GM18867 (cell line): ENCODE results near the gene TBC1D5.
A peak's percentile ranks its signal among the peaks of the same experiment; 100 is the strongest.
"Not testable (repeated sequence)": the region's sequence is repeated elsewhere in the genome, so short reads cannot be mapped to it uniquely, and the experiment has no call there.

Experiments
- ATAC-seq: cut with Tn5 transposase; IDR thresholded peaks from one replicate; pipeline ENCODE4 v1.9.1; 2021; ENCODE audit warnings: mild to moderate bottlenecking, moderate library complexity; ENCODE audit not compliant: unreplicated experiment

Gene TBC1D5

DNA sequence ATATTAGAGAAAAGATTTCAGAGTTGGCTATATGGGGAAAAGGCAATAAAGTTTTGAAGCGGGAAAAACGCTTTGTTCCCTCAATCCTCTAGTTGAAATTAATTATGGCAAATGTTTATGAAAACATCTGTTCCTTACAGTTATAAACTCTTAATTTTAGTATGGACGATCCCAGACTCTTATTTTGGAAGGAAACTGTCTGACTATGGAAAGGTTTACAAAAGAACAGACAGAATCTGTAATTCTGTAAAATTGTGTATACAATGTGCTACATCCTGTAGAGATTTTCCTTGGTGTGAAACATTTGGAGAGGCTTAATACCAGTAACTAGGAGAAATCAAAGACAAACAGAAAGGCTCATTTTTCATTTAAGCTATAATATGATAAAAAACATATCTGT, 311.8 kb downstream of the TBC1D5 start:
- ATAC-seq = no peak

DNA sequence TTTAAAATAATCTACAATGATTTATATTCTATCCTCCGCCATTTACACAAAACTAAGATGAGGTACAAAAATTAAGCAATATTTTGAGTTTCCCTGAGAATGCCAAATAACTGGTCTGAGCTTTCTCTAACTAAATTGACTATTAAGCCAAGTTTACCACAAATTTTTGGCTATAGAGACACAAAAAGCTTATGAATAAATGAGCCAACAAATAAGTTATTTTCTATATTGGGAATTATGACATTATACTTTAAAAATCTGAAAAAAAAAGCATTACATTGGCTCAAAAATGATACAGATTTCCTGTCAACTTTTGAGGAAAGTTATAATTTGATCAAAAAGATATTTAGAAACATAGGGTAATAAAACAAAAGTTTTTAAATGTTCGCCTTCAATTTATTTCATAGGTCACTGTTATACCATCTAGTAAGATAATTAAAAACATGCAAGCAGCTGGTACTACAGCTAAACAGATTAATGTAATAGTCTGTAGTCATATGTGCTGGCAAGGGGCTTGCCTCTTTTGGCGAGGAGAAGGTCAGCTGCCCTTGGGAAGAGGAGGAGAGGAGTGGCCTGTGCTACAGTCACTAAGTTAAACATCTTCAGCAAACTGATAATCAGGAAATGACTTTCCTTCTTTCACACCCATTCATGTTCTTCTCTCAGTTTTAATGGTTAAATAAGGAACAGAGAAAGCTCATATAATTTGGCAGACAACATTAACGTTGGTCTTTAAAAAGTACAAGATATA, 318.5 kb downstream of the TBC1D5 start:
- ATAC-seq = peak; percentile 75

DNA sequence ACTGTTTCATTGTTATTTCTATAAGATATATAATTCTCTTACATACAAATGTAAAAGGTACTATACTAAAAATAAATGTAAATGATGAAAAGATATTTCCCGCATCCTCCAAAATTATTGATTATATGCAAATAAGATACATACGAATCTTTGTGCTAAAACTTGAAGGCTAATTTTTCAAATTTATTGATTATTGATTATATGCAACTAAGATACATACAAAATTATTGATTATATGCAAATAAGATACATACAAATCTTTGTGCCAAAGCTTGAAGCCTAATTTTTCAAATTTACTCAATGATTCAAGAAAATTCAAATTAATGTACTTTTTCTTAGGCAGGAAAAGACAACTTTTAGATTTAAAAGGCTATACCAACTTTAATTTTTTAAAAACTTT, 319.8 kb downstream of the TBC1D5 start:
- ATAC-seq = no peak

DNA sequence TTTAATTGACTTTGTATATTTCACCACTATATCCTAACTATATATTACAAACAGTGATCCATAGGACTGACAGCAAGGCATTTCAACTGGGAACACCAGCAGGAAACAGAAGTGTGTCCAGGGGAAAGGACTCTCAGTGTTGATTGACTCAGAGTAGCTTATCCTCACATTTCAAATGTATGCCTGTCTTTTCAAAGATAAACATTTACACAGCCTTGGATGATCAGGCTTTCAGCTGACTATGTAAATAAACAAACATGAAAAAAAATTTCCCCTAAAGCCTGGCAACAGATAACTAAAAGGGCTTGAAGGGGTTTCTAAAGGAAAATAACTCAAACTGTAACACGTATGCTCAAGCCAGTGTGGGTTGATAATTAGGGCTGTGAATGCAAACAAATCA, 321.8 kb downstream of the TBC1D5 start:
- no peak for ATAC-seq

DNA sequence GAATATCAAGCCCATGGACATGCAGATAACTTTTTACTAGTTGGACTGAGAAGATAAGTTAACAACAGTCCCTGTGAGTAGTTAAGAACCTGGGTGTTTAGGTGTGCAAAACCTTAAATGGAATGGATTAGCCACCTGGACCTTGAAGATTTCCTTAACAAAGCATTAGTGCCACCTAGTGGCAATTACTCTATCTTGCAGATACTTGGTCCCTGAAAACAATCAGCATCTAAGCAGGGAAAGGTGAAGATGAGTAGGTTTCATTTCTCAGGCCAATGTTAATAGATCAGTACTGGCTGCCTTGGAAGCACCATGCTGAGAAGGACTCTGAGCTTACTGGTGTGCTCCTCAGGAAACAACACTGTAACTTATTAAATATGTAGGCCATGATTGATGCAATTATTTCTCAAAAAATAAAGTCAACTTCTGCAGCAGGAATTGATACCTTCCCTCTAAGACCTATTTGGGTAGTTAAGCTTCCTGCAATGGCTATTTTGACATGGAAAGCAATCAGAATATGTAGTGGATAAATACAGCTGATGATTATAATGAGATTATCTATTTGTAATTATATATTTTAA, 329.4 kb downstream of the TBC1D5 start:
- peak; percentile 93 for ATAC-seq

DNA sequence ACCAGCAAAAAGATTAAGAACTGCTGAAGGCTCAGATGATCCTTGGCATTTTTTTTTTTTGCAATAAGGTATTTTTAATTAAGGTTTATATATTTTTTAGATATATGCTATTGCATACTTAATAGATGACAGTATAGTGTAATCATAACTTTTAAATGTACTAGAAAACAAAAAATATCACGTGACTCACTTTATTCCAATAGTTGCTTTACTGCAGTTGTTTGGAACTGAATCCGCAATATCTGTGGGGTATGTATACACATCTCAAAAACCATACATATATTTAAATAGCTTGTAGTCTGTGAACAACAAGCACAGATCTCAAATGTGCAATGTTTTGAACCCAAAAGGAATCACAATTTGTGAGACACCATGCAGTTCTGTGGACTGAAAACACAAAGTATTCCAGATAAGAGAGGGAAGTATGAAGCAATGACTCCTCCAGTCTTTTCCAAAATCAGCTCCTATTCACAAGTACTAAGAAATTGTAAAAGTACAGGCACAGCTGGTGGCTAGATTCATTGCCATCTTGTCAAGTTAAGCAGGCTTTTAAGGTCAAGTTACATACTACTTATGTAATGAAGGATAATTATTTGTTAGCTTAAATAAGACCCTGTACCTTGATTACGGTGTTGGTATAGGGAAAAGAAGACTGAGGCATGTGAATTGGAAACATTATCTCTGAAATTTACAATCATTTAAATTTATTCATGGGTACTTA, 331.1 kb downstream of the TBC1D5 start:
- no peak for ATAC-seq

DNA sequence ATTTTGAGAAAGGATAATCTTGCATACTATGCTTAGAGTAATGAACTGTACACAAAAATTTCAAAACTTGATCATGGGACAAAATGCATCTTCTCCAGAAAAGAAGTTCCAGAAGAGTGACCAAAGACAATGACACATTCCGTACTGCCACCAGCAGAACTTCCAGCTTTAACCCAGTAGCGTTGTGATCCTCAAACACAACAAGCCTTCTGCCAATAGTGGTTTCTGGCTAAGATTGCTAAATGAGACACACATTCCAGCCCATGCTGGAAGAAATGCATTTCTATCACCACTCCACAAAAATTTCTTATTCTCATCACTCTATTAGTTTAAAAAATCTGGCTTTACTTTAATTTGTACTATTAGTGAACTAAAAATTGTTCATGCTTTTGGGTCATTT, 334.9 kb downstream of the TBC1D5 start:
- ATAC-seq = no peak

DNA sequence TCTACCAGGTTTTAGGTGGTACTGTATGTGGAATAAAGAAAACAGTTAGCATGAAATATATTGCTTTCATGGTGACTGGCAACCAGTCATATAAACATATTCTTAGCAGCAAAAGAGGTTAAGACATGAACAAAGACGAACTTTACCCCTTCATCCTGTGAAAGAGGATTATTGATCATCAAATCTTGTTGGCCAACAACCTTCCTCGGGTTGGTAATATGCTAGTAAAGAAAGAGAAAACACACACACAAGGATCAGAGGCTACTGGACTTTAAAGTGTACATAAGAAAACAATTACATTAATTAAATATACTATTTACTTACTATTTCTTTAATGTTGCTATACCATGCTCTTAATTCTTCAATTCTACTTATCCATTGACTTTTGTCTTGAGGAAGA, 337.9 kb downstream of the TBC1D5 start:
- ATAC-seq = no peak

DNA sequence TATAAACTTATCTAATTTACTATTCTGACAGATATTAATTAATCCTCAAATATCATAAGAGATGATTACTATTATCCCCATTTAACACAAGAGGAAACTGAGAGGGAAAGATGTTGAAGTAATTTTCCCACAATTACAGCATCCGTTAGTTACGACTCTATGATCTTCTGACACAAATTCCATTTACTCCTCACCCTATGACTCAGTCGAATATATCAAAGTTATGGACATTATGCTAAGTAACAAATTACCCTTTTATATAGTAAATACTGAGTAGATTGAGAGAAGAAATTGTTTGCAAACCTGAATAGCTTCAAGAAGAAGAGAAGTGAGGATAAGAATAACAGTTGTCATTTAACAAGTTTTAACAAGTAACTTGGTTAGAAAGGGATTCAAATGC, 340.0 kb downstream of the TBC1D5 start:
- no peak for ATAC-seq

DNA sequence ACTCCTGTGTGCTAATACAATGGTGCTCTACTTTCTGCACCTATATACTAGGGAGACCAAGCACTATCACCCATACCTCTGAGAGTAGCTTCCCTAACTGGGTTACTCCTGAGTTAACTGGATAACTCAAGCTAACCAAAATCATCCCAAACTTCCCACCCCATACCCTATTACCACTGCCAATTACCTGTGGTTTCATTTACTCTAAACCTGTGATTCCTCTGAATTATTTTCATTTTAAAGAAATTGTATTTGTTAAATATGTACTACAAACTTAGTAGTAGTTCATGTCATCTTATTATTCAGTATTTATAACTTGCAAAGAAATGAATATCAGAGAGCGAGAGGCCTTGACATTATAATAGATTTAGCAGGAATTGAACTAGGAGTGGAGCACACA, 340.5 kb downstream of the TBC1D5 start:
- ATAC-seq = no peak

DNA sequence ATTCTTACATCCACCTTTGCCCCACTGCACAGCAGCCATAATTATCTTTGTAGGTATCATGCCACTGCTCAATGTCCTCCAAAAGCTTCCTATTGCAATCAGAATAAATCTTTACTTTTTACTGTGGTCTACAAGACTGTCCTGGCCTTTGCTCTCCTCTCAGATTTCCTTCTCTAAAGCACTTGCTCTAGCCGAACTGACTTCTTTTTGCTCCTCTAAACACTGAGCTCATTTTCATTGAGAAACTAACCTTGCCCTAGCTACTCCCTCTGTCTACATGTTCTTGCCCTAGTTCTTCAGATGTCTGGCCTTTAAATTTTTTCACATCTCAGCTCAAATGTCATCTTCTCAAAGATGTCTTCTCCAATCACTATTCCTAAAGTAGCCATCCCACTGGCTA, 342.8 kb downstream of the TBC1D5 start:
- ATAC-seq = peak; percentile 35

DNA sequence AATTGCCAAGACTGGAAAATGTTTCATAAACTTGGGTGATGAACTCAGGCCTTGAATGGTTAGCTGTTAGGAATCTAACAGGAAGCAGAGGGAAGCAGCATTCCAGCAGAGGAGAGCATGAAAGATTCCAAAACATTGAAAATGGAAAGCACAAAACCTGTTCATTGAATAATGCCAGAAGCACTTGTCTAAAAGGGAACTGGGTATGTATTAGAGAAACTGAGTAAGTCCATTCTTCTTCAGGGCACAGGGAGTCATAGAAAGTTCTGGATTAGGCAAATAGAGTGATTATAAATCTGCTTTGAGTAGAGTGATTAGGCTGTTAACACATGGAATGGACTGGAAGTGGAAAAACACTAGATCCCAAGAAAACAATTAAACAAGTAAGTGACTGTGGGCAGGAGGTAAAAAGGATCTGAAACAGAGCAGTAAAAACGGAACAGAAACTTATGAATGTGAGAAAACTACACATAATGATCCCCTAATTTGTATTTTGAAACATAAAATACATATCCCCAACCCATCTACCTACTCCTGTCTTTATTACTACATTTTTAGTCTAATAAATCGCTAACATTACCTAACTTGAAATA, 343.4 kb downstream of the TBC1D5 start:
- peak; percentile 98 for ATAC-seq

DNA sequence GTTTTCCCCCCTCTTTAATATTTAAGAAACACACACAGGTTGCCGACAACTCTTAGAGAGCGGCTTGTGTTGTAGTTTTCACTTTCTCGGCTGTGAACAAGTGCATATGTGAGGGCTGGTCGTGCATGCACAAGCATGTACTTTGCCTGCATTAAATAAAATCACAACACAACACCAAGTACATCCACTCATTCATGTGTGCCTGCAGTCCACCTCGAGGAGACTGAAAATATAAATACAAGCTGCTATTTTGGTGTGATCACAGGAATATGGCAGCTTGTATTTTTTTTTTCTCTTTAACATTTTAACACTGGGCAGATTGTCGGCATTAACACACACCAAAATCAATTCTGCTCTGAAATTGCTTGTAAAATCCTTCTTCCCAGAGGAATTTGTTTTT, 346.4 kb downstream of the TBC1D5 start:
- ATAC-seq = no peak

DNA sequence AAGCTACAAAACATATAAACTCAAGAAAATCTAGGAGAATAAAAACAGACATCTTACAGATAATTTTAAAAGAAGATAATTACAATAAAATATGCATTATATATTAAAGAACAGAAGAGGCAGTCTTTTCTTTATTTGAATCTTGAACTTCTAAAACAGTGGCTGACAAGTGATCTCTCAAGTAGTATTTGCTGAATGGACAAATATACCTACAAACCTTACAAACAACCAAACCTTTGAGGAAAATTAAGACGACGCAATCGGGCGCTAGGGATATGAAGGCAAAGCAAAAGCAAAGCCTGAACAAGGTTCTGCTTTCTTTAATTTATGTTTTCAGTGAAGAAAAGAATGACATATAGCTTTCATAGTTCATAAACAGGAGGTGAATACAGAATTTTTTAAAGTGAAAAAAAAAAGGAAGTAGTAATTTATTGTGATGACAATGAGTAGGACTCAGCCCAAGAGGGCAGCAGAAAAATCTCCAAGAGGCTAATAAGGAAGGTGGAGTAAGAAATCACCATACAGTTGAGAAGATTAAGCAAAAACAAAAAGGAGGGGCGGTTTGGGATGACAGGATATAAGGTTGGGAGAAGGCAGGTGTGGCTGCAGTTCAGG, 347.8 kb downstream of the TBC1D5 start:
- no peak for ATAC-seq

DNA sequence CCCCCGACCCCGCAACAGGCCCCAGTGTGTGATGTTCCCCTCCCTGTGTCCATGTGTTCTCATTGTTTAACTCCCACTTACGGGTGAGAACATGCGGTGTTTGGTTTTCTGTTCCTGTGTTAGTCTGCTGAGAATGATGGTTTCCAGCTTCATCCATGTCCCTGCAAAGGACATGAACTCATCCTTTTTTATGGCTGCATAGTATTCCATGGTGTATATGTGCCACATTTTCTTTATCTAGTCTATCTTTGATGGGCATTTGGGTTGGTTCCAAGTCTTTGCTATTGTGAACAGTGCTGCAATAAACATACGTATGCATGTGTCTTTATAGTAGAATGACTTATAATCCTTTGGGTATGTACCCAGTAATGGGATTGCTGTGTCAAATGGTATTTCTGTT, 349.9 kb downstream of the TBC1D5 start:
- ATAC-seq = not testable (repeated sequence)

DNA sequence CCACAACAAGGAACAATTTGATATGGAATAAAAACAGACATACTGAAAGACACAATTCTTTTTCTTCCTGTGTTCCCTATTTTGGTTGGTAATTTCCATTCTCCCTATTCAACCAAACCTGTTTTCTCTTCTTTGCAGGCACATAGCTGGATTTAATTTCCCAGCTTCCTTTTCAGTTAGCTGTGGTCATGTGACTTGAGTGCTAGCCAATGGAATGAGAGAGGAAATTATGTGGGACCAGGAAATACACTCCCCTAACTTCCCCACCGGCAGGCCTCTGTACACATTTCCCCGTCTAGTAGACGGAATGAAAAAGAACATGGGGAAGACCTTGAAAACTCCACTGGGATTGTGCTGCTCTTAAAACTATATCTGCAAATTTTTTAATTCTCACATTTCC, 351.6 kb downstream of the TBC1D5 start:
- ATAC-seq = no peak

DNA sequence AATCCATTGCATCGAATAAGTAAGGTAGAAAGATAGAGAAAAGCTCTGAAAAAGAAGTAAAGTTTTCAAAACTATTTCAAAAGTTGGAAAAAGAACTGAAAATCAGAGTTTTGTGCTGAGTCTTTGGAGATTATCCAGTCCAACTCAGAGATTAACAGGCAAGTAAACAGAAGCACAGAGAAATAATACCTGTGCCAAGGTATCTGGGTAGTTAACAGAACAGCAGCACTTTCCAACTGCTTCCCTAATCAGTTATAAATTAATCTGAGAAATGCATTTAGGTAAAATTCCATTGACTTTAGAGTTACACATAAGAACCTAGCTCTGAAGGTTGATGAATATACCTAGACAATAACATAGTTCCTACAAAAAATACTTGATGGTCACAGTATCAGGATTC, 355.3 kb downstream of the TBC1D5 start:
- no peak for ATAC-seq

DNA sequence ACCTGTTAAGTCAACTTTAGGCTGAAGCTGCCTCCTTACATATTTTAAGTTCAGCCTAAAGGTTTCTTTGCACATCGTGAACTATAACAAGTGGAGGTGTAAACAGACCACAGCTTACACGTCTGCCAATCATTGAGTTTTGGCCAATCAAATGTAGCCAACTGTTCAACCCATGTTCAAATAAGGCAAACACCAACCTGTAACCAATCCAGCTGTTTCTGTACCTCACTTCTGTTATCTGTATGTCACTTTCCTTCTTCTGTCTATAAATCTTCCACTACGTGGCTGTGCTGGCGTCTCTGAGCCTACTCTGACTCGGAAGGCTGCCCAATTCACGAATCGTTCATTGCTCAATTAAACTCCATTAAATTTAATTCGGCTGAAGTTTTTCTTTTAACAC, 356.0 kb downstream of the TBC1D5 start:
- no peak for ATAC-seq

DNA sequence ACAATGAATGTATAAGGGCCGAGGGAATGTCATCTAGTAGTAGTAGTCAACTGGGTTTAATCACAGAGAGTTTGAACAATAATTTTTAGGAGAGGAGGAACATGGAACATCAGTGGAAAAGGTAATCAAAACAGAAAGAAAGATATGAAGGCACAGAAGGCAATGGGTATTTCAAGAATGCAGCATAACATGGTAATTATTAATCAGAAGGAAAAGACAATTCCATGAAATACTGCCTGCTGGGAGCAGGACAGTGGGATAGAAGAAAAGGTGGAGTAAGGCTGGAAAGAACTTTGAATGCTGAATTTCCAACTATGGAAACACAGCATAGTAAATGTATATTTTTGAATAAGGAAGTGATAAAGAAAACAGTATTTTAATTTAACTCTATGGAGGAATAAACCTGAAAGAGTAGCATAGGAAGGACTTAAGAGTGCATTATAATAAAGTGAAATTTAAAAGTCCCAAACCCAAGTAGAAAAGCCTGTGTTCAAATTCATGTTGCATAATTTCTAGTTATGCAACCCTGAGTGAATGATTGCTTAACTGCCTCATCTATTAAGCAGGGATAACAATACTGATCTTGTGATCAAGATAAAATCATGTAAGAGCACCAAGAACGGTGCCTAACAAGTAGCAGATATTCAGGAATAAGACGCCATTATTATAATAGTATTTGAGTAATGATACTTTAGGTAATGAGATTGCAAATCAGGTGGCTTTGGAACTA, 357.7 kb downstream of the TBC1D5 start:
- no peak for ATAC-seq

DNA sequence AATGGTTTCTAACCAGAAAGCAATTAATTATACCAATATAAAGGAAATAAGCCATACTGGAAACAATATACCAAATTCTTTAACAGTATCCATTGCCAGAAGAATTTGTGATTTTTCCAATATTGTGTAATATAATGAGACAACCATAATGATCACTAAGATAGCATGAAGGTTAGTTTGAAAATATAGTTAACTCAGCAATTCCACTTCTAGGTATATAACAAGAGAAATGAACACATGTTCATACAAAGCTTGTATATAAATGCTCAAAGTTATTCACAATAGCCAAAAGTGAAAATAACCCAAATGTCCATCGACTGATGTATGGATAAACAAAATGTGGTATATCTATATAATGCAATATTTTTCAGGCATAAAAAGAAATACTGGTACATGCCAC, 369.1 kb downstream of the TBC1D5 start:
- no peak for ATAC-seq
